ENCODE measurements around the gene IGFBP4. TPM values are rescaled to one million over a fixed set of nuclear protein-coding genes. Genes with fewer than 3 reads are reported as not detected.

IGFBP4 gene
- total and polyA plus RNA-seq, 10 of the 15 experiments (the other 5 are each of a cell fraction or from before 2014, with no cell fraction given) = 2.4 to 22.3 (median 6.6) TPM

DNA sequence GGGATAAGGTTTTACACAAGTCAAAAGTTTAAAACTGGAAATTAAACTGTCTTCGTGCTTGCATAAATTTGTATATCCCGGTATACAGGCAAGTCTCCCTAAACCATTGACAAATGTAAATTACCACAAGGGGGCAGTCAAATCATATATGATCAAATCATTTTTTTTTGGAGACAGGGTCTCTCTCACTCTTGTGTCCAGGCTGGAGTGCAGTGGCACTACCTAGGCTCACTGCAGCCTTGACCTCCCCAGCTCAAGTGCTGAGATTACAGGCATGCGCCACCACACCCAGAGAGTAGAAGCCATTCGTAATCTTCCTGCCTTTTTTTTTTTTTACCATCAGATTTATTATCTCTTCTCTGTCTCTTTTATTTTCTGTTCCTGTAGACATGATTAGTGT, 44.1 kb upstream of the IGFBP4 start:
- Histone ChIP-seq H3K4me3 (no peak overlapping the region), H3K9me3 (replicated peaks; ENCODE audit: control insufficient read depth, insufficient read depth, low read length) (no peaks in the 10 kb centered on the region), H3K36me3 (ENCODE audit: control insufficient read depth in 2 of 2, insufficient read depth in 2 of 2, low read length in 1 of 2) (peaks cover 12 to 33% of the 10 kb centered on the region in 2 experiments), H2AFZ (ENCODE audit: control insufficient read depth, low read depth, low read length) (no peak overlapping the region), H3K4me2 (ENCODE audit: control insufficient read depth, insufficient read depth) (no peak overlapping the region), H3K27me3 (replicated peaks in 1 of 2; ENCODE audit: control insufficient read depth in 2 of 2, insufficient read depth in 2 of 2, low read length in 1 of 2) (no peaks in the 10 kb centered on the region), H4K20me1 (ENCODE audit: control insufficient read depth, insufficient read depth) (no peaks in the 10 kb centered on the region), H3K4me1 (ENCODE audit: control insufficient read depth, insufficient read depth, low read length) (no peaks in the 10 kb centered on the region), H3K79me2 (ENCODE audit: control insufficient read depth, insufficient read depth, low read length) (no peaks in the 10 kb centered on the region), H3K27ac (ENCODE audit: control insufficient read depth, insufficient read depth) (no peak overlapping the region), H3K9ac (ENCODE audit: control insufficient read depth, insufficient read depth, low read length) (no peak overlapping the region)
- DNase-seq (ENCODE audit: low read depth, low spot score) (no peak), ATAC-seq (peak; percentile 68), FAIRE-seq (no peak)
- ChIA-PET SMC1A (ENCODE audit: uncharacterized antibody, unreplicated experiment) (interaction anchor here (0.9 to 6.7 kb wide), 6 partner anchors 14 to 217 kb away, joined by 3 to 59 read pairs (median 4); no protein-coding TSS in a partner anchor), RAD21 (ENCODE audit: unreplicated experiment) (interaction anchor here (1.3 to 6.4 kb wide), 2 partner anchors 37 to 134 kb away, joined by 3 to 35 read pairs; no protein-coding TSS in a partner anchor), CTCF (interaction anchor here (0.8 to 6.4 kb wide), 9 partner anchors 9 to 137 kb away, joined by 3 to 72 read pairs (median 3); no protein-coding TSS in a partner anchor), POLR2A (interaction anchor here (1.2 kb wide), 1 partner anchor 19 kb away, joined by 4 read pairs; the partner anchor contains the start of gene TOP2A)
- no TSS peak for BruUV-seq (replicated peaks)
- in situ Hi-C loops (cut with MboI) (no loop called here), intact Hi-C loops (cut with micrococcal nuclease; ENCODE audit: unreplicated experiment) (loop anchor here (1.0 kb wide), 1 partner anchor 134 kb away; no protein-coding TSS in a partner anchor)
- WGBS (ENCODE audit: insufficient coverage, insufficient replicate concordance, low lambda C conversion rate, missing lambda C conversion rate) = 91% methylated on average over 4 of the region's 4 CpGs
- TF ChIP-seq RAD21 (IDR thresholded peaks at IDR 0.05; ENCODE audit: insufficient read depth, low read depth, low read length) (peak; percentile 54; the same call in 1 of the 2 replicates), HDGF (IDR thresholded peaks at IDR 0.05) (no peak), ZNF384 (IDR thresholded peaks at IDR 0.05; ENCODE audit: borderline replicate concordance, low read depth, low read length) (peak; percentile 43; the same call in 1 of the 2 replicates), CTCF (IDR thresholded peaks at IDR 0.05 in 2 of 3, conservative IDR thresholded peaks at IDR 0.05 in 1 of 3; ENCODE audit: control insufficient read depth in 2 of 3, extremely low read depth in 1 of 3, insufficient read depth in 1 of 3, low read depth in 3 of 3, low read length in 3 of 3) (peak; percentile 21 to 51 (median 44); a peak in 4 of 6 replicates)
